Mesothelial cell of epicardium (in vitro differentiated cells): ENCODE results near the gene HCST. TPM values are rescaled to one million over a fixed set of nuclear protein-coding genes. Genes with fewer than 3 reads are reported as not detected.

ENCODE experiments used
- DNase-seq, 2 experiments: peaks; one replicate each; pipeline ENCODE4 v3.0.0; 2021; ENCODE audit warnings: low spot score in 2 of 2; ENCODE audit not compliant: unreplicated experiment in 2 of 2
- H3K27ac Mint-ChIP-seq: 2 replicates; pipeline ENCODE4 v1.8.0; 2021; ENCODE audit warnings: mixed read lengths
- H3K27me3 Mint-ChIP-seq: 2 replicates; pipeline ENCODE4 v1.8.0; 2021; ENCODE audit warnings: low read depth, mixed read lengths
- H3K36me3 Mint-ChIP-seq: 2 replicates; pipeline ENCODE4 v1.8.0; 2021; ENCODE audit warnings: mixed read lengths
- H3K4me1 Mint-ChIP-seq: 2 replicates; pipeline ENCODE4 v1.8.0; 2021; ENCODE audit warnings: mixed read lengths
- H3K4me3 Mint-ChIP-seq: 2 replicates; pipeline ENCODE4 v1.8.0; 2021; ENCODE audit warnings: mild to moderate bottlenecking, moderate library complexity, mixed read lengths
- H3K9me3 Mint-ChIP-seq: 2 replicates; pipeline ENCODE4 v1.8.0; 2021; ENCODE audit warnings: mixed read lengths
- CTCF ChIP-seq: fragments of 200-600 bp; sonication (generic); IDR thresholded peaks from one replicate; pipeline ENCODE4 v1.5.0; 2021; ENCODE audit warnings: antibody characterized with exemption; ENCODE audit not compliant: unreplicated experiment
- total RNA-seq: library from RNA; stranded (reverse); gene quantifications from 3 replicates; pipeline ENCODE4 v1.2.1, GENCODE V29; 2021

The HCST gene
- total RNA-seq, 1 donor from 2014 or later: 0.92 TPM

- DNase-seq: no peak
- Mint-ChIP-seq H3K27me3 (no peaks in the 10 kb centered on the region), H3K36me3 (peaks cover 6% of the 10 kb centered on the region), H3K9me3 (no peaks in the 10 kb centered on the region), H3K4me3 (peak overlapping the region; percentile 68), H3K27ac (peak overlapping the region; percentile 40), H3K4me1 (peaks cover 28% of the 10 kb centered on the region)
- no peak for TF ChIP-seq CTCF
Observed at GRCh38 chr19:35936738-35937268, 34.5 kb downstream of the HCST start.

DNA sequence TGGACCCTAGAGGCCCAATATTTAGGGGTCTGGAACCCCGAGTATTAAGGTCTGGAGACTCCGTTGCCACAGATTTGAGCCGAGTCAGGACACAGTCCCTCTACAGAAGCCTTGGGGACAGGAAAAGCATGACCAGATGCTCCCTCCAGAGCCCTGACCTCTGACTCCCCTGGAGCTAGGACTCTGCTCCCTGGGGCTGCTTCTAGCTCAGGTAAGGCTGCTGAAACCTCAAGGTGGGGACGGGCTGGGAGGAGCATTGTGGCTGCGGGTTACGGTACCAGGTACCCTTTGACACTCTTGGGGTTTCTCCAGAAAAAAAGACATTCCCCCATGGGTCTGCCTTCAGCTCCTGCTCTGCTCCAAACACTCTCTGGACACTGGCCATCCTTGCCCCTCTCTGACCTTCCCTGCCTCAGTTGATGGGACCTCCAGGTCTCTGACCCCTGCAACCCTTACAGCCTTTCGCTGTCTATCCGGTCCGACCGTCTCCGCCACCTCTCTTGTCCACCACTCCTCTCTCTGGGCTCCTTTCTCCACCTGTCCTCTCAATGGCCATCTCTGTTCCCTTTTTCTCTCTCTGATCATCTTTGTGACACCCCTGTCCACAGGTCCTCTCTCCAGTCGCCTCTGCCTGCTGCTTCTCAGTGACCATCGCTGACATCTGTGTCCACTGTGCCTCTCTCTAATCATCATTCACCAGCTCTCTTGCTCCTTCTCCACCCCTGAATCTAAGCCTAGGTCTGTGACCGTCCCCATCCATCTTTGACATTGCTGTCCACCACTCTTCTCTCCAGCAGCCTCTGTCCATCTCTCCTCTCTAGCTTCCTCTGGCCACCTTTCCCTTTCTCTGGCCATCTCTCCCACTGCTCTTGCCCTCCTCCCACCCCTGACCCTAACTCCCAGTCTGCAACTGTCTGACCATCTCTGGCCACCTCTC lies 35.3 kb downstream of the HCST start:
- peak overlapping the region; percentile 68 for H3K4me3 Mint-ChIP-seq
- H3K27ac Mint-ChIP-seq: peak overlapping the region; percentile 54

GRCh38 chr19:35938282-35939224 lies 36.2 kb downstream of the HCST start:
- Mint-ChIP-seq H3K4me3 (peak overlapping the region; percentile 68), H3K4me1 (peaks cover 28% of the 10 kb centered on the region), H3K9me3 (no peaks in the 10 kb centered on the region), H3K27ac (no peak overlapping the region), H3K36me3 (peaks cover 16% of the 10 kb centered on the region), H3K27me3 (no peaks in the 10 kb centered on the region)
- no peak for TF ChIP-seq CTCF
- no peak for DNase-seq

More for the DNA sequence above, 35.3 kb downstream of the HCST start:
- DNase-seq: no peak
- Mint-ChIP-seq H3K36me3 (peaks cover 9% of the 10 kb centered on the region), H3K27me3 (no peaks in the 10 kb centered on the region), H3K4me1 (peaks cover 28% of the 10 kb centered on the region), H3K9me3 (no peaks in the 10 kb centered on the region)
- no peak for TF ChIP-seq CTCF

- TF ChIP-seq CTCF: no peak
- DNase-seq: no peak
- Mint-ChIP-seq H3K4me3 (no peak overlapping the region), H3K27me3 (no peaks in the 10 kb centered on the region), H3K36me3 (peaks cover 22% of the 10 kb centered on the region), H3K27ac (no peak overlapping the region), H3K9me3 (no peaks in the 10 kb centered on the region), H3K4me1 (peaks cover 28% of the 10 kb centered on the region)
Observed at GRCh38 chr19:35939307-35940077, 37.2 kb downstream of the HCST start.
